Gastroesophageal sphincter (tissue), 4 donors: ENCODE results near the gene FMO2. TPM values are rescaled to one million over a fixed set of nuclear protein-coding genes. Genes with fewer than 3 reads are reported as not detected.

Experiments used
- ATAC-seq: fragments of 150-250 bp; one replicate; pipeline ENCODE4 v1.9.1; 2016; ENCODE audit warnings: mild to moderate bottlenecking, moderate library complexity
- H3K27ac ChIP-seq, 4 donors: fragments of 200-600 bp; sonication (generic) in 3 of 4; 1 replicate in 3 of 4; 2 replicates in 1 of 4; pipeline ENCODE4 v1.5.1; 2016 to 2019
- H3K27me3 ChIP-seq: fragments of 200-600 bp; sonication (generic); one replicate; pipeline ENCODE4 v1.5.1; 2019
- H3K36me3 ChIP-seq, 2 donors: fragments of 200-600 bp; sonication (generic); one replicate each; pipeline ENCODE4 v1.5.1; 2019; ENCODE audit warnings: control low read depth in 1 of 2
- H3K4me1 ChIP-seq, 3 donors: fragments of 200-600 bp; sonication (generic); 1 replicate in 2 of 3; 2 replicates in 1 of 3; pipeline ENCODE4 v1.5.1; 2016 to 2019; ENCODE audit warnings: control low read depth in 2 of 3
- H3K4me3 ChIP-seq, 2 donors: fragments of 200-600 bp; sonication (generic); one replicate each; pipeline ENCODE4 v1.5.1; 2019; ENCODE audit warnings: mild to moderate bottlenecking in 1 of 2, moderate library complexity in 1 of 2
- H3K9me3 ChIP-seq, 3 donors: fragments of 200-600 bp; sonication (generic); one replicate each; pipeline ENCODE4 v1.5.1; 2017 to 2019; ENCODE audit warnings: control low read depth in 2 of 3
- EP300 ChIP-seq: sonication (generic); formaldehyde crosslinking; IDR thresholded peaks from one replicate; pipeline ENCODE4 v1.6.1; 2017; ENCODE audit warnings: antibody characterized with exemption, mild to moderate bottlenecking
- POLR2A ChIP-seq, 2 donors: fragments of 450-650 bp; IDR thresholded peaks; one replicate each; pipeline ENCODE4 v1.6.1; 2017; ENCODE audit warnings: antibody characterized with exemption in 2 of 2, mild to moderate bottlenecking in 2 of 2, moderate library complexity in 1 of 2
- POLR2AphosphoS5 ChIP-seq: sonication (generic); formaldehyde crosslinking; IDR thresholded peaks from one replicate; pipeline ENCODE4 v1.6.1; 2017; ENCODE audit warnings: antibody characterized with exemption
- WGBS, 2 donors: methylation state at CpG; one replicate each; pipeline ENCODE4 v1.1.5; 2018; ENCODE audit warnings: low coverage in 1 of 2; 5-methylcytosine and 5-hydroxymethylcytosine counted together
- total RNA-seq, 4 donors: library from RNA; depleted of rRNA; stranded (reverse); fragments of >200 nt; gene quantifications; one replicate each; pipeline ENCODE4 v1.1.0, GENCODE V29; 2016
- TF ChIP-seq, protein P1 (sequence below), 4 experiments: fragments of 200-600 bp in 2 of 4; fragments of 450-650 bp in 2 of 4; sonication (generic) in 1 of 4; IDR thresholded peaks; one replicate each; pipeline ENCODE4 v1.5.1; 2017 to 2019; ENCODE audit warnings: antibody characterized with exemption in 4 of 4, mild to moderate bottlenecking in 2 of 4, moderate library complexity in 2 of 4

Gene FMO2
- total RNA-seq, 4 donors from 2014 or later: 33.9 to 74.1 (median 35.9) TPM

GRCh38 chr1:171195767-171196166, 10.7 kb downstream of the FMO2 start:
- Histone ChIP-seq H3K36me3 (peaks cover 0 to 35% of the 10 kb centered on the region in 2 donors), H3K9me3 (no peaks in the 10 kb centered on the region), H3K27ac (no peak overlapping the region), H3K4me1 (peaks cover 0 to 11% (median 0%) of the 10 kb centered on the region in 3 donors), H3K4me3 (no peak overlapping the region), H3K27me3 (no peaks in the 10 kb centered on the region)
- ATAC-seq: no peak
- TF ChIP-seq POLR2A (IDR thresholded peaks at IDR 0.05): no peak
- no peak for TF ChIP-seq EP300
- TF ChIP-seq POLR2AphosphoS5: no peak
- TF ChIP-seq, protein P1, sequence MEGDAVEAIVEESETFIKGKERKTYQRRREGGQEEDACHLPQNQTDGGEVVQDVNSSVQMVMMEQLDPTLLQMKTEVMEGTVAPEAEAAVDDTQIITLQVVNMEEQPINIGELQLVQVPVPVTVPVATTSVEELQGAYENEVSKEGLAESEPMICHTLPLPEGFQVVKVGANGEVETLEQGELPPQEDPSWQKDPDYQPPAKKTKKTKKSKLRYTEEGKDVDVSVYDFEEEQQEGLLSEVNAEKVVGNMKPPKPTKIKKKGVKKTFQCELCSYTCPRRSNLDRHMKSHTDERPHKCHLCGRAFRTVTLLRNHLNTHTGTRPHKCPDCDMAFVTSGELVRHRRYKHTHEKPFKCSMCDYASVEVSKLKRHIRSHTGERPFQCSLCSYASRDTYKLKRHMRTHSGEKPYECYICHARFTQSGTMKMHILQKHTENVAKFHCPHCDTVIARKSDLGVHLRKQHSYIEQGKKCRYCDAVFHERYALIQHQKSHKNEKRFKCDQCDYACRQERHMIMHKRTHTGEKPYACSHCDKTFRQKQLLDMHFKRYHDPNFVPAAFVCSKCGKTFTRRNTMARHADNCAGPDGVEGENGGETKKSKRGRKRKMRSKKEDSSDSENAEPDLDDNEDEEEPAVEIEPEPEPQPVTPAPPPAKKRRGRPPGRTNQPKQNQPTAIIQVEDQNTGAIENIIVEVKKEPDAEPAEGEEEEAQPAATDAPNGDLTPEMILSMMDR (IDR thresholded peaks at IDR 0.05): no peak
- 57 to 67% methylated on average over 3 of the region's 3 CpGs for WGBS, 2 donors

DNA sequence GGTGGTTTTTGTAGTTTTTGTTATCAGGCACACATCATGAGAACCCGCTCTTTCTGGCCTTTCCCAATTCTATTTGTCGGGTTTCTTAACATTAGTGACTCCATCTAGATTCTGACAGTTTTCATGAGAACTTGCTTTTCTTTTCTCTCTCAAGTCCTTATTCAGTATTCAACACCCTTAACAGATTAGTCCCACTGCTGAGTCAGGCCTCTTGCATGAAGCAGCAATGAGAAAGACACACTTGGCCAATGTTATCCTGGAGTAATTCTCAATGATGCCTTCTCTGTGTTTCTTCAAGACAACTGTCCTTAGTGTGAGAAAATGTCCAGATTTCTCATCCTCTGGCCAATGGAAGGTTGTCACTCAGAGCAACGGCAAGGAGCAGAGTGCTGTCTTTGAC, 11.3 kb downstream of the FMO2 start:
- WGBS, 2 donors: 85 to 90% methylated on average over 2 of the region's 3 CpGs
- H3K27ac ChIP-seq: no peak overlapping the region
- ATAC-seq: no peak

DNA sequence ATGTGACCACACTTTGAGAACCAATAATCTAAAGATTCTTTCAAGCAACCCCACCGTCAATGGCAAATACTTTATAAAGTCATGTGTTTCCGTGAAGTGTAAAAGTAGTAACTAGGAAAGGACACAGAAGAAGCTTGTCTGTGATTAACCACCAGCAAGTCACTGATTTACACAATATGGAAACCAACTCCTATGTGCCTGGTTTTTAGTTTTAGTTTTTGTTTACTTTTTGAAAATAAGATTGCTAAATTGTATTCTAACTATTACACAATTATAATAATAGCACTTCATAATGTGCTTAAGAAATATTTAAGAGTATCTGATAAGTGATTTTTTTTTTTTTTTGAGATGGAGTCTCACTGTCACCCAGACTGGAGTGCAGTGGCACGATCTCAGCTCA, 13.0 kb downstream of the FMO2 start:
- peaks cover 0 to 46% of the 10 kb centered on the region in 2 donors for H3K36me3 ChIP-seq
- H3K4me1 ChIP-seq: peaks cover 0 to 7% (median 0%) of the 10 kb centered on the region in 3 donors
- no peak overlapping the region for H3K4me3 ChIP-seq
- TF ChIP-seq, protein P1 (IDR thresholded peaks at IDR 0.05): no peak
- TF ChIP-seq EP300 (no peak), POLR2A (IDR thresholded peaks at IDR 0.05) (no peak), POLR2AphosphoS5 (no peak)
- no peak overlapping the region for H3K27ac ChIP-seq
- no peaks in the 10 kb centered on the region for H3K9me3 ChIP-seq
- no peaks in the 10 kb centered on the region for H3K27me3 ChIP-seq
- 86% methylated on average over 2 to 3 of the region's 3 CpGs for WGBS, 2 donors
- ATAC-seq: no peak

More for the DNA sequence above, 11.3 kb downstream of the FMO2 start:
- no peaks in the 10 kb centered on the region for H3K9me3 ChIP-seq
- H3K4me1 ChIP-seq: peaks cover 0 to 11% (median 0%) of the 10 kb centered on the region in 3 donors
- H3K27me3 ChIP-seq: no peaks in the 10 kb centered on the region
- H3K4me3 ChIP-seq: no peak overlapping the region
- H3K36me3 ChIP-seq: peaks cover 0 to 40% of the 10 kb centered on the region in 2 donors
- TF ChIP-seq POLR2A (IDR thresholded peaks at IDR 0.05): no peak
- TF ChIP-seq POLR2AphosphoS5: no peak
- TF ChIP-seq, protein P1 (IDR thresholded peaks at IDR 0.05): no peak
- no peak for TF ChIP-seq EP300

GRCh38 chr1:171204296-171204695, 19.2 kb downstream of the FMO2 start:
- no peak overlapping the region for H3K4me3 ChIP-seq
- no peak for ATAC-seq
- 77 to 87% methylated on average over 5 of the region's 5 CpGs for WGBS, 2 donors
- no peaks in the 10 kb centered on the region for H3K9me3 ChIP-seq
- peaks cover 0 to 29% of the 10 kb centered on the region in 2 donors for H3K36me3 ChIP-seq
- H3K27me3 ChIP-seq: no peaks in the 10 kb centered on the region
- H3K27ac ChIP-seq: no peak overlapping the region
- H3K4me1 ChIP-seq: no peaks in the 10 kb centered on the region
- TF ChIP-seq EP300 (no peak), POLR2AphosphoS5 (no peak), POLR2A (IDR thresholded peaks at IDR 0.05) (no peak)
- TF ChIP-seq, protein P1 (IDR thresholded peaks at IDR 0.05): no peak

GRCh38 chr1:171206204-171206977, 21.3 kb downstream of the FMO2 start:
- H3K27ac ChIP-seq: no peak overlapping the region
- ATAC-seq: no peak
- H3K27me3 ChIP-seq: no peaks in the 10 kb centered on the region
- no peaks in the 10 kb centered on the region for H3K9me3 ChIP-seq
- peaks cover 0 to 9% of the 10 kb centered on the region in 2 donors for H3K36me3 ChIP-seq
- H3K4me1 ChIP-seq: no peaks in the 10 kb centered on the region
- WGBS, 2 donors: 33 to 67% methylated on average over 2 to 3 of the region's 3 CpGs
- TF ChIP-seq, protein P1 (IDR thresholded peaks at IDR 0.05): no peak
- TF ChIP-seq EP300 (no peak), POLR2A (IDR thresholded peaks at IDR 0.05) (no peak), POLR2AphosphoS5 (no peak)
- no peak overlapping the region for H3K4me3 ChIP-seq
